HepG2 (cell line): ENCODE data around the gene PLPP3. TPM values are rescaled to one million over a fixed set of nuclear protein-coding genes. Genes with fewer than 3 reads are reported as not detected.

Experiments
- ATAC-seq: fragments of 200-7000 bp; cut with Tn5 transposase; 3 replicates; pipeline ENCODE4 v1.9.1; 2020; ENCODE audit warnings: mild to moderate bottlenecking, moderate library complexity
- BruUV-seq: library from RNA; stranded (reverse); fragments of 400-500 nt; replicated peaks from 2 replicates; lab custom pipeline; 2021; lab: Mats Ljungman, UMichigan
- CTCF ChIA-PET: fragments of 300-600 bp; formaldehyde crosslinking; extraction: SDS; loops from one replicate; lab custom pipeline; 2021; ENCODE audit warnings: low total read pairs, inconsistent platforms, low intra/inter-chr PET ratio; lab: Yijun Ruan, JAX
- POLR2A ChIA-PET: fragments of 350-600 bp; sonication (Branson Sonifier 250); formaldehyde crosslinking; loops from one replicate; lab custom pipeline; 2020; ENCODE audit warnings: antibody characterized with exemption, inconsistent platforms; lab: Yijun Ruan, JAX
- DNase-seq: peaks from one replicate; pipeline ENCODE4 v3.0.0-alpha.2; 2015; ENCODE audit warnings: low spot score
- FAIRE-seq: peaks from 3 replicates; lab custom pipeline; 2011; peaks lifted over from hg19 to GRCh38; lab: Jason Lieb, UNC
- H2AFZ ChIP-seq: one replicate; pipeline ENCODE4 v1.6.1; 2011; ENCODE audit warnings: low read length, inconsistent platforms
- H3K27ac ChIP-seq: fragments of 300-600 bp; 3 replicates; pipeline ENCODE4 v1.8.0; 2011; ENCODE audit warnings: mixed run types, mild to moderate bottlenecking, mixed read lengths, low read length, inconsistent platforms; ENCODE audit not compliant: insufficient read depth; ENCODE audit errors: extremely low read length
- H3K27me3 ChIP-seq, 2 experiments: fragments of 200-600 bp in 1 of 2; 2 replicates in 1 of 2; 3 replicates in 1 of 2; pipeline versions ENCODE4 v1.6.0 to v1.8.0; 2011; ENCODE audit warnings: low read length in 2 of 2, mild to moderate bottlenecking in 2 of 2, moderate library complexity in 2 of 2, inconsistent platforms in 1 of 2; ENCODE audit not compliant: insufficient read depth in 2 of 2, control insufficient read depth in 1 of 2
- H3K36me3 ChIP-seq, 2 experiments: fragments of 200-600 bp in 1 of 2; replicated peaks in 1 of 2; 2 replicates in 1 of 2; 3 replicates in 1 of 2; pipeline versions ENCODE4 v1.5.1 to v1.8.0; 2011; ENCODE audit warnings: low read length in 2 of 2, inconsistent platforms in 1 of 2; ENCODE audit not compliant: insufficient read depth in 2 of 2, control insufficient read depth in 1 of 2
- H3K4me1 ChIP-seq: 2 replicates; pipeline ENCODE4 v1.5.1; 2012; ENCODE audit warnings: low read length, inconsistent platforms; ENCODE audit not compliant: insufficient read depth
- H3K4me2 ChIP-seq: 2 replicates; pipeline ENCODE4 v1.6.0; 2011; ENCODE audit warnings: low read depth, low read length, inconsistent platforms
- H3K4me3 ChIP-seq, 3 experiments: fragments of 200-600 bp in 1 of 3; sonication (generic), shearing (Covaris generic) in 1 of 3; replicated peaks in 1 of 3; 2 replicates each; pipeline ENCODE4 v1.5.1; 2011 to 2016; ENCODE audit warnings: low read length in 3 of 3, inconsistent platforms in 2 of 3, low read depth in 2 of 3, mild to moderate bottlenecking in 2 of 3, control low read depth in 1 of 3, mixed read lengths in 1 of 3; ENCODE audit not compliant: insufficient read depth in 1 of 3
- H3K79me2 ChIP-seq: one replicate; pipeline ENCODE4 v1.6.1; 2011; ENCODE audit warnings: low read length, inconsistent platforms; ENCODE audit not compliant: insufficient read depth
- H3K9ac ChIP-seq: 2 replicates; pipeline ENCODE4 v1.6.0; 2011; ENCODE audit warnings: mild to moderate bottlenecking, low read depth, low read length, inconsistent platforms; ENCODE audit not compliant: insufficient read depth
- H3K9me3 ChIP-seq: 2 replicates; pipeline ENCODE4 v1.5.1; 2012; ENCODE audit warnings: mild to moderate bottlenecking, low read length
- H4K20me1 ChIP-seq: 2 replicates; pipeline ENCODE4 v1.6.0; 2011; ENCODE audit warnings: inconsistent platforms, mild to moderate bottlenecking, low read length, moderate library complexity; ENCODE audit not compliant: insufficient read depth
- ARNT ChIP-seq: fragments of 450-650 bp; IDR thresholded peaks from 2 replicates; pipeline ENCODE4 v1.6.1; 2017
- DPF2 ChIP-seq: sonication (generic); formaldehyde crosslinking; IDR thresholded peaks from 2 replicates; pipeline ENCODE4 v1.4.0; 2020; ENCODE audit warnings: mild to moderate bottlenecking, low read depth, missing genetic modification reagents, borderline replicate concordance
- HDAC2 ChIP-seq: sonication (generic); formaldehyde crosslinking; IDR thresholded peaks from 2 replicates; pipeline ENCODE4 v1.4.0; 2020; ENCODE audit warnings: missing genetic modification reagents
- JDP2 ChIP-seq: sonication (generic); formaldehyde crosslinking; IDR thresholded peaks from 2 replicates; pipeline ENCODE4 v1.8.1; 2022; ENCODE audit warnings: missing genetic modification reagents, borderline replicate concordance
- LCORL ChIP-seq, 2 experiments: fragments of 450-650 bp in 1 of 2; sonication (generic) in 1 of 2; formaldehyde crosslinking in 1 of 2; IDR thresholded peaks; 2 replicates each; pipeline versions ENCODE4 v1.5.0 to v1.6.1; 2017 to 2020; ENCODE audit warnings: antibody characterized with exemption in 1 of 2, missing genetic modification reagents in 1 of 2
- ZFY ChIP-seq: sonication (generic); formaldehyde crosslinking; IDR thresholded peaks from 2 replicates; pipeline ENCODE4 v1.4.0; 2020; ENCODE audit warnings: missing genetic modification reagents
- ZKSCAN8 ChIP-seq: IDR thresholded peaks from 2 replicates; pipeline ENCODE4 v1.6.1; 2016; ENCODE audit warnings: borderline replicate concordance, missing genetic modification reagents, missing compliant biosample characterization
- ZNF263 ChIP-seq: sonication (generic); formaldehyde crosslinking; IDR thresholded peaks from 2 replicates; pipeline ENCODE4 v1.4.0; 2020; ENCODE audit warnings: missing genetic modification reagents
- ZNF577 ChIP-seq: sonication (generic); formaldehyde crosslinking; IDR thresholded peaks from 2 replicates; pipeline ENCODE4 v1.4.0; 2020; ENCODE audit warnings: mild to moderate bottlenecking, low read depth, missing genetic modification reagents, borderline replicate concordance
- ZNF737 ChIP-seq: sonication (generic); formaldehyde crosslinking; IDR thresholded peaks from 2 replicates; pipeline ENCODE4 v1.5.0; 2020; ENCODE audit warnings: missing genetic modification reagents, mild to moderate bottlenecking, borderline replicate concordance
- WGBS: methylation state at CpG from one replicate; pipeline ENCODE4 v1.1.6; 2017; ENCODE audit warnings: low lambda C conversion rate; 5-methylcytosine and 5-hydroxymethylcytosine counted together
- in situ Hi-C: cut with HindIII; loops from 2 replicates; pipeline ENCODE4 v1.10.0; 2017; ENCODE audit warnings: low pct_unique_long_range_greater_than_20kb; ENCODE audit not compliant: extremely low pct_ligation_motif_present
- intact Hi-C: fragments of 100-400 bp; cut with micrococcal nuclease; formaldehyde crosslinking; loops from one replicate; pipeline ENCODE4 v1.10.0; 2022; ENCODE audit not compliant: unreplicated experiment
- polyA plus RNA-seq, 8 experiments: library from polyadenylated mRNA; depleted of rRNA in 3 of 8; stranded (reverse) in 7 of 8; unstranded in 1 of 8; fragments of >200 nt; fragmentation: Illumina TruSeq in 4 of 8; extraction: Trizol in 4 of 8; gene quantifications; 2 replicates each; pipeline versions ENCODE4 v1.2.1 to v1.2.3, GENCODE V29; 2011 to 2016; ENCODE audit warnings: low read depth in 4 of 8, missing spikeins in 1 of 8, mixed read lengths in 1 of 8; ENCODE audit not compliant: insufficient read depth in 1 of 8
- total RNA-seq, 5 experiments: library from RNA; depleted of rRNA; stranded (reverse); fragments of >200 nt; fragmentation: Illumina TruSeq; extraction: Trizol; gene quantifications; 2 replicates each; pipeline ENCODE4 v1.2.3, GENCODE V29; 2016; ENCODE audit warnings: low read depth in 1 of 5
- TF ChIP-seq, protein P1 (sequence below): sonication (generic); formaldehyde crosslinking; IDR thresholded peaks from 2 replicates; pipeline ENCODE4 v1.4.0; 2020; ENCODE audit warnings: low read depth, missing genetic modification reagents

Gene PLPP3
- total and polyA plus RNA-seq, 2 of the 13 experiments (the other 11 are each of a cell fraction or from before 2014, with no cell fraction given), result 49.7 to 65.8 TPM

DNA sequence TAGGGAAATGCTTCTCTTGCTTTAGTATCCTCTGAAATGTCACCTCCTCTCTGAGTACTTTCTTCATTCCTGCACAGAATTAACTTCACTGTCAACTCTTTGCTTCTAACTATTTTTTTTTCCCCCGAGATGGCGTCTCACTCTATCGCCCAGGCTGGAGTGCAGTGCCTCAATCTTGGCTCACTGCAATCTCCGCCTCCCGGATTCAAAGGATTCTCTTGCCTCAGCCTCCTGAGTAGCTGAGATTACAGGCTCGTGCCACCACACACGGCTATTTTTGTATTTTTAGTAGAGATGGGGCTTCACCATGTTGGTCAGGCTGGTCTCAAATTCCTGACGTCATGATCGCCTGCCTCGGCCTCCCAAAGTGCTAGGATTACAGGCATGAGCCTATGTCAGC, 1.4 kb upstream of the PLPP3 start:
- Histone ChIP-seq H3K9ac (no peak overlapping the region), H3K4me2 (no peak overlapping the region), H2AFZ (no peak overlapping the region), H3K9me3 (no peaks in the 10 kb centered on the region), H3K4me3 (no peak overlapping the region), H3K27ac (no peak overlapping the region), H3K79me2 (peaks cover 43% of the 10 kb centered on the region), H3K27me3 (no peaks in the 10 kb centered on the region; a peak in 1 of 5 replicates), H3K36me3 (no peaks in the 10 kb centered on the region), H3K4me1 (peaks cover 39% of the 10 kb centered on the region), H4K20me1 (peaks cover 10% of the 10 kb centered on the region)
- no peak for TF ChIP-seq ZKSCAN8 (CRISPR knock-in tag)
- TF ChIP-seq ZFY (CRISPR knock-in tag), result no peak
- BruUV-seq, result no TSS peak
- in situ Hi-C loops (loop anchor here (5.0 to 25.0 kb wide), 5 partner anchors 346 to 1296 kb away; no protein-coding TSS in a partner anchor), intact Hi-C loops (loop anchor here (10.0 kb wide), 1 partner anchor 716 kb away; no protein-coding TSS in a partner anchor)
- no peak for DNase-seq
- no peak for FAIRE-seq
- ChIA-PET CTCF (no interaction called here), POLR2A (interaction anchor here (1.8 kb wide), 1 partner anchor 166 kb away, joined by 5 read pairs; no protein-coding TSS in a partner anchor)
- WGBS, result 98% methylated on average over 10 of the region's 10 CpGs
- no peak for ATAC-seq

DNA sequence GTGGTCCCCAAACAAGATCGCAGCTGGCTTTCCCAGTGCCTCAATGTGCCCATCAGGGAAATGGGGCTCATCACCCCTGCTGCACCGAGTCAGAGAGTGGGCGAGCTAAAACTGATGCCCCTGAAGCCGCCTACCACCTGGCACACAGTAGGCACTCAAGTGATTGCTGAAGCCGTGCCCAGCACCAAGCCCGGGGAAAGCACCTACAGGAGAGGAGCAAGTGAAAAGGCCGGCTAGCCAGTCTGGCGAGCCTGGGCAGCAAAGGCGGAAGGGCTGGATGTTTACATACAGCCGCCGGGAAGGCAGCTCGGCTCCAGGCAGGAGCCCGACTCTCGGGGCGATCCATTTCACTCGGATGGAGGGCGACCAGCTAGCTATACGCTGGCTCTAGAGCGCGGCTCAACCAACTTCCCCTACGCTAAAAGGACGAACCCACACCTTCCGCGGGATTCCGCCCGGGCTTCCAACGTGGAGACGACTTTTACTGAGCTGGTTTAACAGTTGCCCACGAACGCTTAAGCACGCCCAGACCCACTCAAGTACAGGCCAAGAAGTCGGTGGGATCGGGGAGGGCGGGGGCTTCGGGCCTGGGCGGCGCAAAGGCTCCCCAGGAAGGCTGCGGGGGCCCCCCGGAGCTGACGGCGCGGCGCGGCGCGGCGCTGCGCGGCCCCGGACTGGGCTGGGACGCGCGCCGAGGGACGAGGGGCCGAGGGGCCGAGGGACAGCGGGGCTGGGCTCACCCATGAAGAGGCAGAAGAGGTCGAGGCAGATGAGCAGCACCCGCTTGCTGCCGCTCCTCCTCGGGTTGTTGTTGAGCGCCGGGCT, 1.0 kb downstream of the PLPP3 start:
- H3K4me2 ChIP-seq, result peak overlapping the region; percentile 83
- ChIA-PET POLR2A (interaction anchor here (0.9 to 7.4 kb wide), 22 partner anchors 9 to 1048 kb away, joined by 3 to 64 read pairs (median 10); no protein-coding TSS in a partner anchor), CTCF (interaction anchor here (2.1 kb wide), 1 partner anchor 169 kb away, joined by 7 read pairs; no protein-coding TSS in a partner anchor)
- peak overlapping the region; percentile 98 for H3K9ac ChIP-seq
- FAIRE-seq (no peak), ATAC-seq (peak; percentile 69), DNase-seq (peak; percentile 34)
- 0% methylated on average over 7 of the region's 64 CpGs for WGBS
- intact Hi-C loops, result loop anchor here (2.0 kb wide), 3 partner anchors 164 to 388 kb away; no protein-coding TSS in a partner anchor
- H3K4me1 ChIP-seq, result peaks cover 55% of the 10 kb centered on the region
- BruUV-seq, result no TSS peak
- H3K79me2 ChIP-seq, result peaks cover 67% of the 10 kb centered on the region
- H3K9me3 ChIP-seq, result no peaks in the 10 kb centered on the region
- H2AFZ ChIP-seq, result no peak overlapping the region
- peaks cover 13% of the 10 kb centered on the region for H4K20me1 ChIP-seq
- H3K4me3 ChIP-seq, result peak overlapping the region; percentile 84 to 98 (median 87)
- H3K36me3 ChIP-seq, result no peaks in the 10 kb centered on the region
- no peaks in the 10 kb centered on the region; a peak in 1 of 5 replicates for H3K27me3 ChIP-seq
- peak overlapping the region; percentile 96 for H3K27ac ChIP-seq
- in situ Hi-C loops, result loop anchor here (25.0 kb wide), 1 partner anchor 716 kb away; no protein-coding TSS in a partner anchor
- TF ChIP-seq ZNF737 (no peak), ARNT (no peak), ZNF577 (CRISPR knock-in tag) (no peak), ZNF263 (CRISPR knock-in tag) (no peak; the same call in 1 of the 2 replicates), LCORL (IDR thresholded peaks at IDR 0.05) (no peak), LCORL (CRISPR knock-in tag; IDR thresholded peaks at IDR 0.05) (no peak; the same call in 1 of the 2 replicates), DPF2 (CRISPR knock-in tag) (no peak), JDP2 (CRISPR knock-in tag) (no peak), HDAC2 (peak; percentile 64; the same call in 1 of the 2 replicates)
- TF ChIP-seq, protein P1, sequence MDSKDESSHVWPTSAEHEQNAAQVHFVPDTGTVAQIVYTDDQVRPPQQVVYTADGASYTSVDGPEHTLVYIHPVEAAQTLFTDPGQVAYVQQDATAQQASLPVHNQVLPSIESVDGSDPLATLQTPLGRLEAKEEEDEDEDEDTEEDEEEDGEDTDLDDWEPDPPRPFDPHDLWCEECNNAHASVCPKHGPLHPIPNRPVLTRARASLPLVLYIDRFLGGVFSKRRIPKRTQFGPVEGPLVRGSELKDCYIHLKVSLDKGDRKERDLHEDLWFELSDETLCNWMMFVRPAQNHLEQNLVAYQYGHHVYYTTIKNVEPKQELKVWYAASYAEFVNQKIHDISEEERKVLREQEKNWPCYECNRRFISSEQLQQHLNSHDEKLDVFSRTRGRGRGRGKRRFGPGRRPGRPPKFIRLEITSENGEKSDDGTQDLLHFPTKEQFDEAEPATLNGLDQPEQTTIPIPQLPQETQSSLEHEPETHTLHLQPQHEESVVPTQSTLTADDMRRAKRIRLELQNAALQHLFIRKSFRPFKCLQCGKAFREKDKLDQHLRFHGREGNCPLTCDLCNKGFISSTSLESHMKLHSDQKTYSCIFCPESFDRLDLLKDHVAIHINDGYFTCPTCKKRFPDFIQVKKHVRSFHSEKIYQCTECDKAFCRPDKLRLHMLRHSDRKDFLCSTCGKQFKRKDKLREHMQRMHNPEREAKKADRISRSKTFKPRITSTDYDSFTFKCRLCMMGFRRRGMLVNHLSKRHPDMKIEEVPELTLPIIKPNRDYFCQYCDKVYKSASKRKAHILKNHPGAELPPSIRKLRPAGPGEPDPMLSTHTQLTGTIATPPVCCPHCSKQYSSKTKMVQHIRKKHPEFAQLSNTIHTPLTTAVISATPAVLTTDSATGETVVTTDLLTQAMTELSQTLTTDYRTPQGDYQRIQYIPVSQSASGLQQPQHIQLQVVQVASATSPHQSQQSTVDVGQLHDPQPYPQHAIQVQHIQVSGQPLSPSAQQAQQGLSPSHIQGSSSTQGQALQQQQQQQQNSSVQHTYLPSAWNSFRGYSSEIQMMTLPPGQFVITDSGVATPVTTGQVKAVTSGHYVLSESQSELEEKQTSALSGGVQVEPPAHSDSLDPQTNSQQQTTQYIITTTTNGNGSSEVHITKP (CRISPR knock-in tag), result peak; percentile 52; the same call in 1 of the 2 replicates
